Retina (tissue), 1 donor: ENCODE measurements around the gene TSC22D4.
"Not testable (repeated sequence)": the region's sequence is repeated elsewhere in the genome, so short reads cannot be mapped to it uniquely, and the experiment has no call there.

Experiments used
- DNase-seq: peaks from one replicate; pipeline ENCODE4 v3.0.0-alpha.2; 2016

Gene TSC22D4

DNA sequence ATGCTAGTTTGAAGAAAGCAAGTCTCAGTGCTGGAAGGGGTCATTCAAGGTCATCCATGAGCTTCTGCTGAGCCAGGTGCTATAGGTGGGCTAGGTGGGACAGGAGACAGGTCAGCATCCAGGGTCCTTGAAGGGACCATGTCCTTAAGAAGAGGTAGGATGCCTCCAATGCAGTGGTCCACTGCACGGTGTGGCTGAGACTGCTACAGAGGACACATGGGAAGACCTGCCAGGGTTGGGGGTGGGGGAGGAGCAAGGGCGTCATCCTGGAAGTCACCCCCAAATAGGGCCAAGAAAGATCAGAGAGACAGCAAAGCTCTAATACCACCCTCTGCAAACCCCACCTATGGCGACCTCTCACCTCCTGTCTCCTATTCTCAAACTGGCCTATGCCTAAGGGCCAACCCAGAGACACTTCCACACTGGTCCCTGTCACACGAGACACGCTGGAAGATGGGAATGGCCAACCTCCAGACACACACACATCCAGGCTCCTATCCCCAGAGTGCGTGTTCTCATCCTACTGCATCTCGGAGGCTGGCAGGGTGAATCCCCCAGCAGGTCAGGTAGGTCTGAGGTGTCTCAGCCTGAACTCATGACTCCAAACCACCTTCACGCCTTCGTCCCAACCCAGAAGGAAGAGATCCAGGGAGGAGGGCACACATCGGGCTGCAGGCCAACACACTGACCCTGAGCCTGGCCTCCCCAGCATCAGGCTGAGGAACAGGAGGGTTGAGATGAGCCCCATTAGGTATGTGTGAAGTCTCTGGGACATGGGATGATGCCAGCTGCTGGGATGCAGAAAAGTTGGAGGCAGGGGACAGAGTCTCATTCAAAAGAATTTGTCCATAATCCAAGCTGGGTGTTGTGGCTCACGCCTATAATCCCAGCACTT is 37.1 kb downstream of the TSC22D4 start:
- DNase-seq: no peak

- DNase-seq: not testable (repeated sequence)
Measured at GRCh38 chr7:100439244-100439643, 39.8 kb downstream of the TSC22D4 start.

GRCh38 chr7:100438731-100439130 is 40.3 kb downstream of the TSC22D4 start:
- DNase-seq: not testable (repeated sequence)

DNA sequence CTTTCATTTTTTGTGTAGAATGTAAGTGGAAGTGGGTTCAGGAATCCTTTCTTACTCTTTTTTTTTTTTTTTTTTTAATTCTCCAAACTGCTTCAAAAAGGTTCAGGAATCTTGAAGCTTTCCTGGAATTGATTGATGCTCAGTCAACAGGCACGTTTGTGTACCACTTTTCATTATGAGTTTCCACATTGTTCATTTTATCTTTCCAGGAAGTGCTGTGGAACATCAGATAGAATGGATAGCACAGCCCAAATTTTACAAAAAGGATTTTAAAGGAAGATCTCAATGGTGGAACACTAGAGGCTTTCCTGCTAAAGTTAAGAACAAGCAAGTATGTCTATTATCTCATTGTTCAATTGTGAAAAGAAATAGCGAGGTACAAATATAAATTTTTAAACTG is 40.8 kb downstream of the TSC22D4 start:
- no peak for DNase-seq

- DNase-seq: no peak
Measured at GRCh38 chr7:100437150-100438100, 41.6 kb downstream of the TSC22D4 start.

GRCh38 chr7:100435401-100436304 is 43.4 kb downstream of the TSC22D4 start:
- DNase-seq: peak; percentile 50

GRCh38 chr7:100434297-100435144 is 44.5 kb downstream of the TSC22D4 start:
- DNase-seq: no peak

- DNase-seq: no peak
Measured at GRCh38 chr7:100433592-100434296, 45.3 kb downstream of the TSC22D4 start.

- no peak for DNase-seq
Measured at GRCh38 chr7:100433276-100433591, 45.8 kb downstream of the TSC22D4 start.

DNA sequence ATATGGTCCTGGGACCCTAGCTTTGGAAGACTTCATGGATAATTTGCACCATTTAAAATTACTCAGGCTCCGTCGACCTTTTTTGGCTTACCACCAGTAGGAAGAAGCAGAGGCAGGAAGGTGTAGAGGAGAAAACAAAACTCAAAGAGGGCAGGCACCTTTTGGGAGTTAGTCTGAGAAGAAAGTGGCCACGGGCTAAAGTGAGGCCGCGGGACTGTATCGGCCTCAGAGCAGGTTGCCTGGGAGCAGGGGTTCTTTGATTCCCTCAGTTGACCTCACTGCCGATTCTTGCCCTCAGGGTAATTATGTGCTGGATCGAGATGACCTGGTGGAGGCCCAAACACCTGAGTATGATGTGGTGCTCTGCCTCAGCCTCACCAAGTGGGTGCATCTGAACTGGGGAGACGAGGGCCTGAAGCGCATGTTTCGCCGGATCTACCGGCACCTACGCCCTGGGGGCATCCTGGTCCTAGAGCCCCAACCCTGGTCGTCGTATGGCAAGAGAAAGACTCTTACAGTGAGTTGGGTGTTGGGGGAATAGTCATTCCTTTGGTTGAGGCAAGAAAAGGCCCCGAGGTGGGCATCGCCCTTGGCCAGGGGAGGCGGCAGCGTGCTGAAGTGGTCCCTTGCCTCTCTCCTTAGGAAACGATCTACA is 46.3 kb downstream of the TSC22D4 start:
- no peak for DNase-seq

GRCh38 chr7:100432053-100432452 is 47.0 kb downstream of the TSC22D4 start:
- DNase-seq: no peak

DNA sequence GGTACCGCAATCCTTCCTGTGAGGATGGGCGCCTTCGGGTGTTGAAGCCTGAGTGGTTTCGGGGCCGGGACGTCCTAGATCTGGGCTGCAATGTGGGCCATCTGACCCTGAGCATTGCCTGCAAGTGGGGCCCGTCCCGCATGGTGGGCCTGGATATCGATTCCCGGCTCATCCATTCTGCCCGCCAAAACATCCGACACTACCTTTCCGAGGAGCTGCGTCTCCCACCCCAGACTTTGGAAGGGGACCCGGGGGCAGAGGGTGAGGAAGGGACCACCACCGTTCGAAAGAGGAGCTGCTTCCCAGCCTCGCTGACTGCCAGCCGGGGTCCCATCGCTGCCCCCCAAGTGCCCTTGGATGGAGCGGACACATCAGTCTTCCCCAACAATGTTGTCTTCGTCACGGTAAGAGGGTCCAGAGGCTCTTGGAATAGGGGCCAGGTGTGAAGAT is 47.7 kb downstream of the TSC22D4 start:
- no peak for DNase-seq

- DNase-seq: peak; percentile 28
Measured at GRCh38 chr7:100430493-100431285, 48.3 kb downstream of the TSC22D4 start.

- peak; percentile 100 for DNase-seq
Measured at GRCh38 chr7:100429637-100430492, 49.1 kb downstream of the TSC22D4 start, which contains the start of gene MEPCE. Gene MEPCE, plus strand, starts transcription at chr7:100429831. Its CDS starts 188 bp downstream, at chr7:100430019.

GRCh38 chr7:100428967-100429636 is 49.9 kb downstream of the TSC22D4 start:
- DNase-seq: peak; percentile 99

DNA sequence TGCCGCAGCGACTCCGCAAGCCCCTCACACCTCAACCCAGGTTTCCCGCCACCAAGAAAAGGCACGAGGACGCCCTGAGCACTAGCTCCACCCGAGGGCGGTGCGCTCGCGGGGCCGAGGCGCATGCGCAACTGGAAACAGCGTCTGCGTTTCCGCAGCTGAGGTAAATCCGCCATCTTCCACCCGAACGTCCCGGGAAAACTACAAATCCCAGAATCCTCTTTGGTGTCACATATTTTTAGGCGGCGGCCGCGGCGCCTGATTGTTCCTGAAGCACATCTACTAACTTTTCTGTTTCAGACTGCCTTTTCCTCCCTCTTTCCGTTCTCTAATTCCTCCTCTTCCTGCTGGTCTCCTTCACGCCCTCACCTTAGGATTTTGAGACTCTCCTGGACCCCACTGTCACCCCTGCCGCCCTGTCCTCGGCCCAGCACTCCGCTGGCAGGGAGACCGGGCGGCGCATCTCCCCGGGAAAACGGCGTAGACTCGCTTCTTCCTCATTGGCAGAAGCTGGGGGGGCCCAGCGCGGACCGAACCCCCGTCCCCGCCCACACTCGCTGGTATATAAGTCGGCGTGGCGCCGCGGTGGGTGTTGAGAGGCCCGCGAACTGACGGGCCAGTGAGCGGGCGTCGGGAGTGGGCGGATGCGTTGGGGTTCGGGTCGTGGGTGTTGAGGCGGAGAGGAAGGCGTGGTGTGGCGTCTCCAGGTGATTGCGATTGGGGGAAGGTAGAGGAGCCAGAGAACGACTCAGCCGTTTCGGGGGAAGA is 50.6 kb downstream of the TSC22D4 start, which contains the start of gene ZCWPW1:
TSS of gene ZCWPW1 (minus strand) at position 505 of the 768 bp plus-strand sequence. CDS start 8,054 bp downstream, outside the sequence.
- peak; percentile 98 for DNase-seq

- DNase-seq: no peak
Measured at GRCh38 chr7:100427762-100428198, 51.2 kb downstream of the TSC22D4 start.
